SIG-M5 treated with dmso at 0.1 percent for 504 hours (cell line): ENCODE results near the gene TOPAZ1.
A peak's percentile ranks its signal among the peaks of the same experiment; 100 is the strongest.

Source experiments
- DNase-seq: peaks from one replicate; lab custom pipeline; 2025; ENCODE audit not compliant: unreplicated experiment; lab: John Stamatoyannopoulos, UW

Gene TOPAZ1

GRCh38 chr3:44240061-44240460 lies 1.6 kb upstream of the TOPAZ1 start:
- DNase-seq: no peak

- no peak for DNase-seq
These were observed 1.0 kb downstream of the TOPAZ1 start for GRCh38 chr3:44242721-44243120.

- DNase-seq: no peak
These were observed 6.5 kb downstream of the TOPAZ1 start for GRCh38 chr3:44248152-44248551.

GRCh38 chr3:44252332-44252959 lies 10.8 kb downstream of the TOPAZ1 start:
- no peak for DNase-seq

GRCh38 chr3:44259404-44259803 lies 17.7 kb downstream of the TOPAZ1 start:
- DNase-seq: no peak

- DNase-seq: no peak
These were observed 22.5 kb downstream of the TOPAZ1 start for GRCh38 chr3:44264146-44264545.

- DNase-seq: no peak
These were observed 24.1 kb downstream of the TOPAZ1 start for GRCh38 chr3:44265815-44266214.

- no peak for DNase-seq
These were observed 30.5 kb downstream of the TOPAZ1 start for GRCh38 chr3:44272191-44272590.

- DNase-seq: no peak
These were observed 36.2 kb downstream of the TOPAZ1 start for GRCh38 chr3:44277925-44278324.

- no peak for DNase-seq
These were observed 38.4 kb downstream of the TOPAZ1 start for GRCh38 chr3:44280077-44280476.

- DNase-seq: no peak
These were observed 38.9 kb downstream of the TOPAZ1 start for GRCh38 chr3:44280631-44281030.

GRCh38 chr3:44284949-44285348 lies 43.3 kb downstream of the TOPAZ1 start:
- no peak for DNase-seq

GRCh38 chr3:44289882-44290462 lies 48.3 kb downstream of the TOPAZ1 start:
- no peak for DNase-seq

- DNase-seq: no peak
These were observed 50.6 kb downstream of the TOPAZ1 start for GRCh38 chr3:44292276-44292675.

GRCh38 chr3:44292947-44293346 lies 51.3 kb downstream of the TOPAZ1 start:
- DNase-seq: no peak

- no peak for DNase-seq
These were observed 55.6 kb downstream of the TOPAZ1 start for GRCh38 chr3:44297255-44297654.

- DNase-seq: no peak
These were observed 60.1 kb downstream of the TOPAZ1 start for GRCh38 chr3:44301746-44302145.

- no peak for DNase-seq
These were observed 67.8 kb downstream of the TOPAZ1 start for GRCh38 chr3:44309500-44309899.

- DNase-seq: no peak
These were observed 77.2 kb downstream of the TOPAZ1 start for GRCh38 chr3:44318891-44319311.

- DNase-seq: no peak
These were observed 79.6 kb downstream of the TOPAZ1 start for GRCh38 chr3:44321335-44321734.

GRCh38 chr3:44323341-44323955 lies 81.8 kb downstream of the TOPAZ1 start:
- peak; percentile 61 for DNase-seq

- no peak for DNase-seq
These were observed 82.9 kb downstream of the TOPAZ1 start for GRCh38 chr3:44324584-44324983.

- DNase-seq: no peak
These were observed 84.3 kb downstream of the TOPAZ1 start for GRCh38 chr3:44326019-44326418.
